IPS-15b (cell line): ENCODE measurements around the gene ASXL2.
"Not testable (repeated sequence)": the region's sequence is repeated elsewhere in the genome, so short reads cannot be mapped to it uniquely, and the experiment has no call there.

Experiments
- H3K27me3 ChIP-seq: one replicate; pipeline ENCODE4 v1.6.1; 2013; ENCODE audit warnings: low read length; ENCODE audit not compliant: control insufficient read depth, insufficient read depth
- H3K36me3 ChIP-seq: one replicate; pipeline ENCODE4 v1.6.1; 2013; ENCODE audit warnings: low read length; ENCODE audit not compliant: control insufficient read depth, insufficient read depth
- H3K4me1 ChIP-seq: one replicate; pipeline ENCODE4 v1.6.1; 2013; ENCODE audit warnings: mild to moderate bottlenecking, low read length; ENCODE audit not compliant: control insufficient read depth, insufficient read depth
- H3K4me3 ChIP-seq: one replicate; pipeline ENCODE4 v1.5.1; 2013; ENCODE audit warnings: low read depth, low read length
- H3K9ac ChIP-seq: one replicate; pipeline ENCODE4 v1.6.1; 2013; ENCODE audit warnings: low read depth, mild to moderate bottlenecking, low read length
- H3K9me3 ChIP-seq: one replicate; pipeline ENCODE4 v1.6.1; 2013; ENCODE audit warnings: mild to moderate bottlenecking, low read length; ENCODE audit not compliant: control insufficient read depth, insufficient read depth

Gene ASXL2

GRCh38 chr2:25849350-25849749 lies 28.9 kb downstream of the ASXL2 start:
- H3K27me3 ChIP-seq, H3K9ac ChIP-seq, H3K4me3 ChIP-seq, H3K36me3 ChIP-seq, H3K4me1 ChIP-seq, H3K9me3 ChIP-seq: not testable (repeated sequence)

- Histone ChIP-seq H3K4me1 (no peaks in the 10 kb centered on the region), H3K9ac (no peak overlapping the region), H3K4me3 (no peak overlapping the region), H3K9me3 (no peaks in the 10 kb centered on the region), H3K27me3 (no peaks in the 10 kb centered on the region), H3K36me3 (peaks cover 6% of the 10 kb centered on the region)
These were observed 32.3 kb downstream of the ASXL2 start for GRCh38 chr2:25845843-25846505.

- H3K9me3 ChIP-seq: no peaks in the 10 kb centered on the region
- H3K36me3 ChIP-seq: peaks cover 6% of the 10 kb centered on the region
- no peak overlapping the region for H3K9ac ChIP-seq
- H3K4me3 ChIP-seq: no peak overlapping the region
- no peaks in the 10 kb centered on the region for H3K27me3 ChIP-seq
- no peaks in the 10 kb centered on the region for H3K4me1 ChIP-seq
These were observed 34.2 kb downstream of the ASXL2 start for GRCh38 chr2:25844089-25844488.

GRCh38 chr2:25842155-25842554 lies 36.1 kb downstream of the ASXL2 start:
- Histone ChIP-seq H3K9ac (no peak overlapping the region), H3K9me3 (no peaks in the 10 kb centered on the region), H3K4me3 (no peak overlapping the region), H3K36me3 (peaks cover 8% of the 10 kb centered on the region), H3K4me1 (no peaks in the 10 kb centered on the region), H3K27me3 (no peaks in the 10 kb centered on the region)

GRCh38 chr2:25838152-25838756 lies 40.0 kb downstream of the ASXL2 start:
- Histone ChIP-seq H3K4me3 (no peak overlapping the region), H3K36me3 (peaks cover 2% of the 10 kb centered on the region), H3K9ac (no peak overlapping the region), H3K4me1 (no peaks in the 10 kb centered on the region), H3K9me3 (no peaks in the 10 kb centered on the region), H3K27me3 (no peaks in the 10 kb centered on the region)

GRCh38 chr2:25835906-25836305 lies 42.4 kb downstream of the ASXL2 start:
- no peak overlapping the region for H3K4me3 ChIP-seq
- no peaks in the 10 kb centered on the region for H3K4me1 ChIP-seq
- no peaks in the 10 kb centered on the region for H3K27me3 ChIP-seq
- H3K9me3 ChIP-seq: no peaks in the 10 kb centered on the region
- H3K9ac ChIP-seq: no peak overlapping the region
- H3K36me3 ChIP-seq: peaks cover 2% of the 10 kb centered on the region

GRCh38 chr2:25833566-25833965 lies 44.7 kb downstream of the ASXL2 start:
- H3K4me1 ChIP-seq: no peaks in the 10 kb centered on the region

GRCh38 chr2:25832897-25833296 lies 45.4 kb downstream of the ASXL2 start:
- H3K9me3 ChIP-seq: no peaks in the 10 kb centered on the region
- no peak overlapping the region for H3K9ac ChIP-seq
- no peak overlapping the region for H3K4me3 ChIP-seq
- H3K36me3 ChIP-seq: peaks cover 1% of the 10 kb centered on the region
- no peaks in the 10 kb centered on the region for H3K27me3 ChIP-seq
- H3K4me1 ChIP-seq: no peaks in the 10 kb centered on the region

More at GRCh38 chr2:25833566-25833965, 44.7 kb downstream of the ASXL2 start:
- no peak overlapping the region for H3K9ac ChIP-seq
- H3K4me3 ChIP-seq: no peak overlapping the region
- H3K9me3 ChIP-seq: no peaks in the 10 kb centered on the region
- H3K27me3 ChIP-seq: no peaks in the 10 kb centered on the region
- H3K36me3 ChIP-seq: peaks cover 2% of the 10 kb centered on the region

GRCh38 chr2:25831746-25832449 lies 46.4 kb downstream of the ASXL2 start:
- H3K36me3 ChIP-seq: no peaks in the 10 kb centered on the region
- no peak overlapping the region for H3K4me3 ChIP-seq
- H3K9ac ChIP-seq: no peak overlapping the region
- no peaks in the 10 kb centered on the region for H3K4me1 ChIP-seq
- H3K9me3 ChIP-seq: no peaks in the 10 kb centered on the region
- H3K27me3 ChIP-seq: no peaks in the 10 kb centered on the region

GRCh38 chr2:25829828-25830227 lies 48.5 kb downstream of the ASXL2 start:
- no peak overlapping the region for H3K9ac ChIP-seq
- H3K36me3 ChIP-seq: no peaks in the 10 kb centered on the region
- no peaks in the 10 kb centered on the region for H3K4me1 ChIP-seq
- H3K4me3 ChIP-seq: no peak overlapping the region
- H3K27me3 ChIP-seq: no peaks in the 10 kb centered on the region
- H3K9me3 ChIP-seq: no peaks in the 10 kb centered on the region

- Histone ChIP-seq H3K4me1 (no peaks in the 10 kb centered on the region), H3K9me3 (no peaks in the 10 kb centered on the region), H3K27me3 (no peaks in the 10 kb centered on the region), H3K36me3 (no peaks in the 10 kb centered on the region), H3K9ac (no peak overlapping the region), H3K4me3 (no peak overlapping the region)
These were observed 48.9 kb downstream of the ASXL2 start for GRCh38 chr2:25829377-25829704.
